ENCODE data around the gene AGRP.
"Not testable (repeated sequence)": the region's sequence is repeated elsewhere in the genome, so short reads cannot be mapped to it uniquely, and the experiment has no call there.

Gene AGRP

GRCh38 chr16:67483150-67483549, at the start of gene AGRP:
Gene AGRP (minus strand): TSS chr16:67483547. CDS start chr16:67483398, 149 bp downstream.
- no peak for DNase-seq

DNA sequence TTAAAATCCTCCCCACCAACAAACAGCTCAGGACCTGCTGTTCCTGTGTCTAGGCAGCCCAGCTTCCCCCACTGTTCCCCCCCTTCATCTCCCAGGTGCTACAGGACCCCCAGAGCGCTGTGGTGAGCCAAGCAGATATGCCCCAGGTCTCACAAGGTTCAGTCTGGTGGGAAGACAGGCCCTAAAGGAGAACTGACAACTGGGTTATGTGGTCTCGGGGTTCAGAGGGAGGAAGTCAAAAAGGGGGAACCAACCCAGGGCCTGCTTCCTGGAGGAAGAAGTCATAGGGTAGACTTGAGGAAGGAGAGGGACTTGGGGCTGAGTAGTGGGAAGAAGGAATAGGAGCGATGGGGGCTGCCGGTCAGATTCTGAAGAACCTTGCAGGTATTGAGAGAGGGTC, 47.9 kb upstream of the AGRP start:
- no peak for DNase-seq

DNA sequence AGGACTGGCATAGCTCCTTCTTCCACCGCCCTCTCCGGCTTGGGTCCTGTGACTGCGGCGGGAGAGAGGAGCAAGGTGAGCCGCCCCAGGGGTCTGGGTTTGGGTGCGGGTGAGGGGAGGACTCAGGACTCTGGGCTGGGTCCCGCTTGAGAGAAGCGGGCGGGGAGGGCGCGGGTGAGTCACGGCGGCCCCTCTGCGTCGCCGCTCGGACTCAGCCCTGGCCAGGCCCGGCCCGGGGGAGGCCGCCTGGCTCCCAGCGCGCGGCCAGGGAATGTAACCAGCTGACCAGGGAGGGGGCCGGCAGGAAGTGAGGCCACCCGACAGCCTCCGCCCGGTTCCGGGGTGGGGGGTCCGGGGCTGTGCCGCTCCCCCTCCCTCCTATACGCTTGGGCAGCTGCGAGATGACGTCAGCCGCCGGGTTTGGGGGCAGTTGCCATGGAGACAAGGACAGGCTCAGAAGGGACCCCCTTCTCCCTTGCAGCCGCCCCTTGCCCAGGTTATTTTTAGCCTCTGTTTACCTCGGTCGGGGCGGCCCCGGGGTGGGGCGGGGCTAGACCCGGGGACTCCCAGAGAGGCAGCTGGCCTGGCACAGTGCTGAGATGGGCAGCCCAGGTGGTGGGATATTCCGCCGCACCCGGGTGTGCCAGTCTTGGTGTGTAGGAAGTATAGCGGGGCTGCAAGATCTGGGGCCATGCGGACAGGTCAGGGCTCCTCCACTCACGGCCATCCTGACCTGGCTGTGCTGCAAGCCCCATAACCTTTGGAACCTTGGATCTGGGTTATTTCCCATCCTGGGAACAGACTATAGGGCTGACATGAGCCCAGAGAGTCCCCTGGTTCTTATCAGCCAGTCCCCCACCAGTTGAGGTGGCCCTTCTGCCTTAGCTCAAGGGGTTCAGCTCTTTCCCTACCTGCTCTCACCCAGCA, 46.9 kb upstream of the AGRP start:
- peak; percentile 82 for DNase-seq

DNA sequence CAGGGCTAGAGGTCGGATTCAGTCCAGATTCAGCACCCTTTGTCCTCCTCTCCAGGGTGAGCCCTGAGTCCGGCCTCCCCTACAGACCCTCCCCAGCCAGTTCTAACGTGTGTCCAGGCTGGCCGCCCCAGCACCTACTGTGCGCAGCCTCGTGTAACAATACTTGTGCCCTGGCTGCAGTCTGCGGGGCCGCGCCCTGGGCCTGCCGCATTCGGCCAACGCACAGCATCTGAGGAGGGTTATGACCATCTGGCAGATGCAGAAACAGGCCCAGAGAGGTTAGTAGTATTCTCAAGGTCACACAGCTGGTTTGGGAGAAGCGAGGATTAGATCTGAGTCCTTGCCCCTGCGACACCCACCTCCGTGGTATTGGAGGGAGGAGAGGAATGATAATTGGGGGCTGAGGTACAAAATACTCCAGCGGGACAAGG, 46.2 kb upstream of the AGRP start:
- DNase-seq = peak; percentile 59

DNA sequence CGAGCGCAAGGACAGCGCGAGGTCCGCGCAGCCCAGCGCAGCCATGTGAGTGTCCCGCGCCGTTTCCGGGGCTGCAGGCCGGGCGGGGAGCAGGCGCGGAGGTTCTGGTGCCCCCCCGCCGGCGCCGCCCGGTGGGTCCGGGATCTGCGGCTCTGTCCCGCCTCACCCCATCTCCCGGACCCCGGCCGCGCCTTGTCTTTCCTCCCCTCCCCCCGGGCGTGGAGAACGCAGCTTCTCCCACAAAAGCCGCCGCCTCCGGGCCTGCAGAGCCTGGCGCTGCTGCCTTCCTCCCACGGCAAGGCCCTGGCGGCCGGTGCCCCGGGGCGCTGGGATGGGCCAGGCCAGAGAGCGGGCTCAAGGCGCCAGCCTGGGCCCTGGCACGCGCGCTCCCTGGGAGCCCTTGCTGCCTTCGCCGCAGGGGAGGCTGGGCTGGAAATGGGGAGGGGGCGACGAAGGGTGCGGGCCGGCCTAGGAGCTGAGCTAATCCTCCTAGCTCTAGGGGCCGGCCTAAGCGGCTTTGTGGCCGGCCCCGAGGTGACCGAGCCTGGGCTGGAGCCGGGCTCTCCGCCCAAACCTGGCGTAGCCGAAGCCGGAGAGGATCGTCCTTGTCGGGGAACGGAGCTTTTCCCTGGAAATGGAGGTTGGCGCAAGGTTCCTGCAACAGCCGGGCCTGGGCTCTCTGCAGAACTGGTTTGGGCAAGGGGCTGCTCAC, 45.7 kb upstream of the AGRP start:
- peak; percentile 71 for DNase-seq

DNA sequence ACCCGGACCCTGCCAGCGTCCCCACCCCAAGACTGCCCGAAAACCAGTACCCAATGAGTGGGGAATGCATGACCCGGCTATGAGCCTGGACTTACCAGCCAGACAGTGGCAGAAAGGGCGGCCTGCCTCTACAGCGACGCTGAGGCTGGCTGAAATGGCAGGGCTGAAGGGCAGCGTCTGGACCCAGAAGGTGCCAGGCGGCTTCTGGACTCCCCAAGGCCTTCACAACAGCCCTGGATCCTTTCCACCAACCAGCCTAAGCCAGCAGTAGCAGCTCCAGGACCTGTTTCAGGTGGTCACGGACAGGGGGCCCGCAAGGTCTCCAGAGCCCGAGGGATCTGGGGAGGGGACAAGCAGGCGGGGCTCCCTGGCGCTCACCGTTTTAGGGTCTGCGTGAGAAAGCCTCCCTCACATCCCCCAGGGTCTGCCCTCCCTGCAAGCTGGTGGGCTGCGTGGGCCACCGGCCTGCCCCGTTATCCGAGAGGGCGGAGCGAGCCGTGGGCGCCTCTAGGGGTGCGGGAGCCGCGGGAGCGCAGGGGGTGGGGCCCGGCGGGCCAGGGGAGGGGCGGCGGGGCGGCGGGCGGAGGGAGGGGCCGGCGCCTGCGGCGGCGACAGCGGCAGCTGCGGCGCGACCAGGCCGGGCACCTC, 45.0 kb upstream of the AGRP start, which contains the start of gene RIPOR1:
RIPOR1 (plus strand) TSS at position 608 of the 648 bp plus-strand sequence. CDS start 9,618 bp downstream, outside the sequence.
- peak; percentile 79 for DNase-seq

- no peak for DNase-seq
Measured at GRCh38 chr16:67526149-67526791, 42.9 kb upstream of the AGRP start.

DNA sequence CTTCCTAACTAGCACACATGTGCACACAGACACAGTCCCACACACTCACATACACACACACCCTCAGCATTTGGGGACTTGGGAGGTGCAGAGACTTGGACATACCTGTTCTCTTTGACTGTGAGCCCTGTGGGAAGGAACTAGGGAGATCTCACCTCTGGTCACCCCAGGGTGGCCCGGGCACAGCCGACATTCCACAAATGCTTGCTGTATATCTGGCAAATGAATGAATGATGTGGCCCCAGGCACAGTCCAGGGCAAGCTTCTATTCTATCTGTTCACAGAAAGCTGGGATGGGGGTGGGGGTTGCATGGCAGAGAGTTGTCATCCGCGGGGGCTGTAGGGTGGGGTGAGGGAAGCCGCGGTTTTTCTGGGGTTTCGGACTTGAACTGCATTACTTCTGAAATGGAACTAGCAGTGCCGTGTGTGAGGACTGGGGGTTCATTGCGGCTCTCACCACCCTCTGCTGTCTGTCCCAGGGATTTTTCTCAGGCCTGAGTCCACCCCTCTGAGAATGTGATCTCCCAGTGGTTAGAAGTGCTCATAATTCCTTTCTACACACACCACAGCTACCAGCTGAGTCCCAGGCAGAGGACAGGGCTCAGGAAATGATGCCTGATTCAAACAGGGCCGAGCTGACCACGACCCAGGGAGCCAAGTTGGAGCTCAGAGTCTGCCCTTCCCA, 42.0 kb upstream of the AGRP start:
- no peak for DNase-seq

- peak; percentile 98 for DNase-seq
Measured at GRCh38 chr16:67521095-67521804, 37.9 kb upstream of the AGRP start.

GRCh38 chr16:67519242-67519641, 35.9 kb upstream of the AGRP start:
- no peak for DNase-seq

DNA sequence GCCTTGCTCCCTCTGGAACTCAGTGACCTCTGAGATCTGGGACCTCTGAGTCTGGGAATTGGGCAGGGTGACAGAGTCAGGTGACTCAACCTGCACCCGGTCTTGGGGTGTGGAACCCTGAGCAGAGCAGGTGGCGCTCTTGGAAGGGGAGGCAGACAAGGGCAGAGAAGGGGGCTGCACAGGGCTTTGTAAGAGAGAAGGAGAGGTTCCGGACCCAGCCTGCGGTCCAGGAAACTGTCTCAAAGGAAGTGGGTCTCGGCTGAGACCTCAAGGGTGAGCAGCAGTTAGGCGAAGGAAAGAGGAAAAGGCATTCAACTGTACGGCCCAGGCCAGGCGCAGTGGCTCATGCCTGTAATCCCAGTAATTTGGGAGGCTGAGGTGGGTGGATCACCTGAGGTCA, 35.3 kb upstream of the AGRP start:
- no peak for DNase-seq

DNA sequence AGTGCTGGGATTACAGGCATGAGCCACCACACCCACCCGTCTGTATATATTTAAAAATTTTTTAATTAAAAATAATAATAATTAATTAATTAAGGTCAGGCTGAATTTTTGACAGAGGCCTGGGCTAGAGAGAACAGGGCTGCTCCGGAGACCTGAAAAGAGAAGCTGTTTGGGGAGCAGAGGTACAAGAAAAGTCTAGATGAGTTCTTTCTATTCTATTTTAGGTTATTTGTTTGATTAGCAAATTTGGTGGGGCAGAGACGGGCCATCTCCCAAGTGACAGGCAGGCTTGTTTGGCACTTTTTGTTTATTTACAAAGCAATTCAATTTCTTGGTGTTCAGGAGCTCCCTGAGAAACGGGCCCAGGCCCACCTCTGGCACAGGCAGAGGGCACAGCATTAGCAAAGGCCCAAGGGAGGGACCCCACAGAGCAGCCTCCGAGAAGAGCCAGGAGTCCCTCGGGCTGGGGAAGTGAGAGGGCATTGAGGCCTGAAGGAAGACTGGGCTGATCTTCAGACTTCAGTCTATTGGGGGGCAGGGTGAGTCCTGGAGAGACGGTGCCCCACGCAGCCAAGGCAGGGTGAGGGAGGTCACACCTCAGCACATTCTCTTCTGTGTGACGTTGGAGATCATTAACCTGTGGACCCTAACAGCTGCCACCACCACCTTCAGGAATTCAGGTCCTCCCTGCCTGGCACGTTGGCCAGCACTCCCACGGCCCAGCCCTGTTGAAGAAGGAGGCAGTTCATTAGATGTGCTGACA, 34.5 kb upstream of the AGRP start:
- no peak for DNase-seq

- no peak for DNase-seq
Measured at GRCh38 chr16:67517155-67517445, 33.8 kb upstream of the AGRP start.

- peak; percentile 51 for DNase-seq
Measured at GRCh38 chr16:67516296-67517154, 33.2 kb upstream of the AGRP start.

DNA sequence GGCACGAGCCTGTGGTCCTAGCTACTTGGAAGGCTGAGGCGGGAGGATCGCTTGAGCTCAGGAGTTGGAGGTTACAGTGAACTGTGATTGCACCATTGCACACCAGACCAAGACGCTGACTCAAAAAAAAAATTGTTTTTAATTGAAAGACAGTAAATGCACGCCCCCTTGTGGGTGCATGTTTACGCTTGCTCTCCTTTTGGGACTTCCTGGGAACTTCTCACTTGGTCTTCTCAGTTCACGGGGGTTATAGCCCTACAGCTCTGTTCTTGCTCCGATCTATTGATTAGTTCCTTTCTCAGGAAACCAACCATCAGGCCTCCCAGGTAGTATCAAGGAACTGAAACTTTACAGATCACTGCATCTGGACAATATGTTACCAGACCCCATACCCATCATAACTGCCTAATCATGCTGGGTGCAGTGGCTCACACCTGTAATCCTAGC, 31.1 kb upstream of the AGRP start:
- DNase-seq = peak; percentile 94

DNA sequence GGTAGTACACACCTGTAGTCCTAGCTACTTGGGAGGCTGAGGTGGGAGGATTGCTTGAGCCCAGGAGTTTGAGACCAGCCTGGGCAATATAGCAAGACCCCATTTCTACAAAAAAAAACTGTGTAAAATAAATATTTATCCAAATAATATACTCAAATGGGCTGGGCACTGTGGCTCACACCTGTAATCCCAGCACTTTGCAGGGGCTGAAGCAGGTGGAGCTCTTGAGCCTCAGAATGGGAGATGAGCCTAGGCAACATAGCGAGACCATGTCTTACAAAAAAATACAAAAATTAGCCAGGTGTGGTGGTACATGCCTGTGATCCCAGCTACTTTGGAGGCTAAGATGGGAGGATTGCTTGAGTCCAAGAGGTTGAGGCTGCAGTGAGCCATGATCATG, 30.5 kb upstream of the AGRP start:
- not testable (repeated sequence) for DNase-seq

DNA sequence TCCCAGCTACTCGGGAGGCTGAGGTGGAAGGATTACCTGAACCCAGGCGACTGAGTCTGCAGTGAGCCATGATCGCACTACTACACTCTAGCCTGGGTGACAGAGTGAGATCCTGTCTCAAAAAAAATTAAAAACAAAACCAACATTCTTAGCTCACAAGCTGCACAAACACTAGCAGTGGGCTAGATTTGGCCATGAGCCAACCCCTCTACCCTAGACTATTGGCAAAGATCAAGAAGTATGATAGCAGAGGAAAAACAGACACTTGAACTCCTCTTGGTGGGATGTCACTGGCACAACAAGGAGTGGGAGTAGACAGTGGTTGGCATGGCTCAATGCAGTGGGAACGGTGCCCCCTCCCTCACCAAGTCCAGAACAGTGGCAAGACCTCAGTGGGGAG, 25.7 kb upstream of the AGRP start:
- DNase-seq = no peak

GRCh38 chr16:67506468-67506867, 23.1 kb upstream of the AGRP start:
- no peak for DNase-seq

DNA sequence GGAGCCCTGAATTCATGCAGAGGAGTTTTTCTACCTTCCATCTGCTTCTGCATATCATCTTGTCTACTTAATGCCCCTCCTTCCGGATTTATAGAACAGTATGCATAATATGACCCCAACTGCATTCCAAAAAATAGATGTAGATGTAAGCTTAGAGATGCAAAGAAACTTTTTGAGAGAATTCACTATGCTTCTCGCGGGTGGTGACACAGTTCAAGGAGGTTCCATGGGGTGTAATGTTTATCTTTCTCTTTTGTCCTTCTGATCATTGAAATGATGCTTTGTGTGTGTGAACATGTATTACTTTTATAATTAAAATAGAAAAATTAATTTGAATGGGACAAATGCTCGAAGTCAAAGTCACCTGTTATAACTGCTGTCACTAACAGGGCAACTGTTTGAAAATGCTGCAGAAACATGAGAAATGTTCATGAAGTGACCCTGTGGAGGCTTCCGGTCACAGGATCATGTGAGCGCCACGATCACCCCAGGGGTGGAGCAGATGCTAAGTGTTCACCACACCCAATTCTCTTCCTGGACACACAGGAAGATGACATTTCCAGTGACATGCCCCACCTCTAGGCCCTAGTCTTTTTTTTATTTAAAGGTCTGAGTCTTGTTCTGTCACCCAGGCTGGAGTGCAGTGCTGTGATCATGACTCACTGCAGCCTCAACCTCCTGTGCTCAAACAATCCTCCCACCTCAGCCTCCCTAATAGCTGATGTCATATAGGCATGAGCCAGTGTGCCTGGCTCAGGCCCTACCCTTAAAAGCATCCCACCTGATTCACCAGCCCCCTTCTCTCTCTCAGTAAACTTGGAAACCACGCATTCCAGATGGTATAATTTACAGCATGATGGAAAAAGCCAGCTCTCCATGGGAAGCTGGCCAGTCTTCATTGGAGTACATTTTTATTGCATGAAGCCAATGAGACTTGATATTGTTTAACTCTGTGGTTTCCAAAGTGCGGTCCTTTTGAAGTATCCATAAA, 21.0 kb upstream of the AGRP start:
- DNase-seq = no peak

Measured in RPMI8226 (cell line).